Keratinocyte (primary cell): Measurements from ENCODE around the gene CFAP58.

Experiments used
- EZH2 ChIP-seq: IDR thresholded peaks from one replicate; pipeline ENCODE4 v1.6.1; 2012; ENCODE audit warnings: inconsistent platforms, mild to moderate bottlenecking, low read length, moderate library complexity
- TF ChIP-seq, protein P1 (sequence below), 3 experiments: IDR thresholded peaks in 1 of 3; conservative IDR thresholded peaks in 1 of 3; optimal IDR thresholded peaks in 1 of 3; 2 replicates in 2 of 3; 3 replicates in 1 of 3; pipeline versions ENCODE3 to v1.5.1; 2011; ENCODE audit warnings: low read length in 3 of 3, mild to moderate bottlenecking in 3 of 3, moderate library complexity in 2 of 3, control low read depth in 1 of 3, inconsistent platforms in 1 of 3; ENCODE audit not compliant: insufficient read depth in 2 of 3; ENCODE audit errors: extremely low read depth in 1 of 3

DNA sequence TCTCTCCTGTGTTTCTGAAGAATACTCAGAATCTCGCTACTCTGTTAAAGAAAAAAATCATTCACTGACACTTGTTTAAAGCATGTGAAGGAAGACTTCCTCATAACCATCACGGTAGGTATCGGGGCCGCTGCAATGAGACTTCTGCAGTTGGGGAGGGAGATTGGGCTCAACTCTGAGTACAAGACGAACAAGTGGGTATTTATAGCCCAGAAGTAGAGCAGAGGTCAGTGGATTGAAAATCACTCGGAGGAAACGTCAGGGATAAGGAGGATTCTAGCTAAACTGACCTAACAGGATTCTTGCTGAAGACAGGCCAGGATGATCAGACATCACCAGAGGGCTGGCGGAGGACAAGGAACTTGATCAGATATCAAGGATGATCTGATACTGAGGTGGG is 48.7 kb upstream of the CFAP58 start:
- TF ChIP-seq, protein P1, sequence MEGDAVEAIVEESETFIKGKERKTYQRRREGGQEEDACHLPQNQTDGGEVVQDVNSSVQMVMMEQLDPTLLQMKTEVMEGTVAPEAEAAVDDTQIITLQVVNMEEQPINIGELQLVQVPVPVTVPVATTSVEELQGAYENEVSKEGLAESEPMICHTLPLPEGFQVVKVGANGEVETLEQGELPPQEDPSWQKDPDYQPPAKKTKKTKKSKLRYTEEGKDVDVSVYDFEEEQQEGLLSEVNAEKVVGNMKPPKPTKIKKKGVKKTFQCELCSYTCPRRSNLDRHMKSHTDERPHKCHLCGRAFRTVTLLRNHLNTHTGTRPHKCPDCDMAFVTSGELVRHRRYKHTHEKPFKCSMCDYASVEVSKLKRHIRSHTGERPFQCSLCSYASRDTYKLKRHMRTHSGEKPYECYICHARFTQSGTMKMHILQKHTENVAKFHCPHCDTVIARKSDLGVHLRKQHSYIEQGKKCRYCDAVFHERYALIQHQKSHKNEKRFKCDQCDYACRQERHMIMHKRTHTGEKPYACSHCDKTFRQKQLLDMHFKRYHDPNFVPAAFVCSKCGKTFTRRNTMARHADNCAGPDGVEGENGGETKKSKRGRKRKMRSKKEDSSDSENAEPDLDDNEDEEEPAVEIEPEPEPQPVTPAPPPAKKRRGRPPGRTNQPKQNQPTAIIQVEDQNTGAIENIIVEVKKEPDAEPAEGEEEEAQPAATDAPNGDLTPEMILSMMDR (optimal IDR thresholded peaks at IDR 0.05 in 1 of 3, IDR thresholded peaks at IDR 0.05 in 1 of 3, conservative IDR thresholded peaks at IDR 0.05 in 1 of 3; ENCODE audit: extremely low read depth in 1 of 3, insufficient read depth in 2 of 3, low read length in 3 of 3): no peak
- TF ChIP-seq EZH2: no peak
